HEK293T (cell line): ENCODE measurements around the gene PDE3B.

Experiments used
- BHLHE40 ChIP-seq: fragments of 450-650 bp; IDR thresholded peaks from 2 replicates; pipeline ENCODE4 v1.6.1; 2016; ENCODE audit warnings: mild to moderate bottlenecking, moderate library complexity, borderline replicate concordance
- ELF4 ChIP-seq: fragments of 450-650 bp; IDR thresholded peaks from 2 replicates; pipeline ENCODE4 v1.6.1; 2017; ENCODE audit warnings: antibody characterized with exemption
- FOXK2 ChIP-seq: fragments of 450-650 bp; IDR thresholded peaks from 2 replicates; pipeline ENCODE4 v1.6.1; 2016; ENCODE audit warnings: mild to moderate bottlenecking
- FOXM1 ChIP-seq: fragments of 450-650 bp; IDR thresholded peaks from 2 replicates; pipeline ENCODE4 v1.6.1; 2017; ENCODE audit warnings: mild to moderate bottlenecking, borderline replicate concordance
- L3MBTL2 ChIP-seq: fragments of 450-650 bp; conservative IDR thresholded peaks from 2 replicates; pipeline ENCODE4 v1.6.1; 2016; ENCODE audit warnings: mild to moderate bottlenecking
- LEF1 ChIP-seq: fragments of 450-650 bp; IDR thresholded peaks from 2 replicates; pipeline ENCODE4 v1.6.1; 2017; ENCODE audit warnings: mild to moderate bottlenecking, borderline replicate concordance
- SP1 ChIP-seq: fragments of 450-650 bp; IDR thresholded peaks from 2 replicates; pipeline ENCODE4 v1.6.1; 2017
- SUZ12 ChIP-seq: fragments of 450-650 bp; IDR thresholded peaks from 2 replicates; pipeline ENCODE4 v1.6.1; 2016; ENCODE audit warnings: mild to moderate bottlenecking
- ZNF384 ChIP-seq: fragments of 450-650 bp; IDR thresholded peaks from 2 replicates; pipeline ENCODE4 v1.6.1; 2016

DNA sequence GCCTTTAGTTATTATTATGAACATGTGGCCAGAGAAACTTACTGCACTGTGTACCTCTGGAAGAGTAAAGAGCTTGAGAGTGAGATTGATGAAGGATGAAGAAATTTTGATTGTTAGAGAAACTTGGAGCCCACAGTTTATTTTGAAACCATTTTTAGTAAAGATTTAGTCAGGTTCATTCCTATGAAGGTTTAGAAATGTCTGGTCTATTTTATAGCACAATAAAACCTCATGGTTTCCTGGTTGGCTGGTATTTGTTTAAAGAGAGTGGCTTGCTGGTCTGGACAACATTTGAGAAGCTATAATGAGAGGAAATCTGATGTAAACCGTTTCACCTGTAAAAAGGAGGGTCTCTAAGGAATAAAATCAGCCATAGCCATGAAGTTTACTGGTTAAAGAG is 8.8 kb upstream of the PDE3B start:
- TF ChIP-seq FOXM1 (no peak), ZNF384 (no peak), SP1 (no peak), BHLHE40 (no peak), LEF1 (no peak), ELF4 (no peak), L3MBTL2 (no peak), FOXK2 (no peak), SUZ12 (no peak)
